Activated CD4-positive, alpha-beta T cell treated with anti-CD3 and anti-CD28 coated beads for 48 hours (primary cell): ENCODE data around the gene ST6GALNAC6.
A peak's percentile ranks its signal among the peaks of the same experiment; 100 is the strongest.

Experiments
- DNase-seq: peaks from one replicate; pipeline ENCODE4 v3.0.0-alpha.2; 2020

Gene ST6GALNAC6

GRCh38 chr9:127899128-127899943 is at the start of gene ST6GALNAC6:
Gene ST6GALNAC6 (minus strand): TSS chr9:127899603. CDS start chr9:127897981, 1,622 bp downstream.
- peak; percentile 81 for DNase-seq

- DNase-seq = no peak
Observed at GRCh38 chr9:127947841-127948710, 48.7 kb upstream of the ST6GALNAC6 start.

- no peak for DNase-seq
Observed at GRCh38 chr9:127946728-127947127, 47.3 kb upstream of the ST6GALNAC6 start.

GRCh38 chr9:127945942-127946341 is 46.5 kb upstream of the ST6GALNAC6 start:
- DNase-seq = no peak

- DNase-seq = no peak
Observed at GRCh38 chr9:127945338-127945737, 45.9 kb upstream of the ST6GALNAC6 start.

GRCh38 chr9:127944586-127945218 is 45.3 kb upstream of the ST6GALNAC6 start:
- DNase-seq = no peak

- DNase-seq = peak; percentile 91
Observed at GRCh38 chr9:127943731-127944144, 44.3 kb upstream of the ST6GALNAC6 start.

- DNase-seq = no peak
Observed at GRCh38 chr9:127943011-127943662, 43.7 kb upstream of the ST6GALNAC6 start.

GRCh38 chr9:127942216-127943010 is 43.0 kb upstream of the ST6GALNAC6 start:
- DNase-seq = peak; percentile 65

- no peak for DNase-seq
Observed at GRCh38 chr9:127941961-127942215, 42.5 kb upstream of the ST6GALNAC6 start.

GRCh38 chr9:127941062-127941960 is 41.9 kb upstream of the ST6GALNAC6 start:
- DNase-seq = no peak

GRCh38 chr9:127940593-127940992 is 41.2 kb upstream of the ST6GALNAC6 start:
- no peak for DNase-seq

GRCh38 chr9:127938298-127938690 is 38.9 kb upstream of the ST6GALNAC6 start:
- no peak for DNase-seq

GRCh38 chr9:127937388-127938297 is 38.2 kb upstream of the ST6GALNAC6 start, which contains the start of gene DPM2:
Gene DPM2 (minus strand): TSS chr9:127937854. CDS start chr9:127937820, 34 bp downstream.
- DNase-seq = peak; percentile 91

- DNase-seq = no peak
Observed at GRCh38 chr9:127937056-127937387, 37.6 kb upstream of the ST6GALNAC6 start.

GRCh38 chr9:127936347-127936852 is 37.0 kb upstream of the ST6GALNAC6 start:
- no peak for DNase-seq

GRCh38 chr9:127935765-127936221 is 36.4 kb upstream of the ST6GALNAC6 start:
- peak; percentile 62 for DNase-seq

GRCh38 chr9:127934986-127935385 is 35.6 kb upstream of the ST6GALNAC6 start:
- DNase-seq = no peak

GRCh38 chr9:127934248-127934647 is 34.8 kb upstream of the ST6GALNAC6 start:
- DNase-seq = no peak
